HPDE6-E6E7 (cell line): Measurements from ENCODE around the gene SH2D1B.

Source experiments
- DNase-seq: peaks from one replicate; pipeline ENCODE4 v3.0.0; 2011; ENCODE audit warnings: missing footprints; ENCODE audit errors: extremely low spot score

SH2D1B gene

DNA sequence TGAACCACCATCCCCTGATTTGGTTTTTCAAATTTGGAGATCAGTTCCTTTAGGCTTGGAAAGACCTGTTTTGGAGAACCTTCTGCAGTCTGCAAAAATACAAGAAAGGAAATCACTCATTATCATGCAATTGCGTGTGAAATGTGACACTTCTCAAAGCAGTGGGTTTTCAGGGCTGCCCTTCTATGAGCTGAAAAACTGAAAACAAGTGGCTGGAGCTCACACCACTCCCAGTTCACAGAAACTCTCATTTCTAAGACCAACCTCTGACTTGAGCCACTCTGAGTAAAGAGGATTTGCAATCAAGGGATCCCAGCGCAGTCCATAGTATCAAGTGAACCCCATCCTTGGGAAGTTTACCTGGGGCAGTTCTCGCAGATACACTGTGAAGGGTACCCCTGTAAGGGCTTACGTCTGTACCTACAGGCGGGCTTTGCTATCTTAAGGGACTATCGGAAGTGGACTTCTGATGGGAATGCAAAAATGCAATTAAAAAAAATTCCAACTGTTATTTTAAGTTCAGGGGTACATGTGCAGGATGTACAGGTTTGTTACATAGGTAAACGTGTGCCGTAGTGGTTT is 12.8 kb downstream of the SH2D1B start:
- DNase-seq = no peak

DNA sequence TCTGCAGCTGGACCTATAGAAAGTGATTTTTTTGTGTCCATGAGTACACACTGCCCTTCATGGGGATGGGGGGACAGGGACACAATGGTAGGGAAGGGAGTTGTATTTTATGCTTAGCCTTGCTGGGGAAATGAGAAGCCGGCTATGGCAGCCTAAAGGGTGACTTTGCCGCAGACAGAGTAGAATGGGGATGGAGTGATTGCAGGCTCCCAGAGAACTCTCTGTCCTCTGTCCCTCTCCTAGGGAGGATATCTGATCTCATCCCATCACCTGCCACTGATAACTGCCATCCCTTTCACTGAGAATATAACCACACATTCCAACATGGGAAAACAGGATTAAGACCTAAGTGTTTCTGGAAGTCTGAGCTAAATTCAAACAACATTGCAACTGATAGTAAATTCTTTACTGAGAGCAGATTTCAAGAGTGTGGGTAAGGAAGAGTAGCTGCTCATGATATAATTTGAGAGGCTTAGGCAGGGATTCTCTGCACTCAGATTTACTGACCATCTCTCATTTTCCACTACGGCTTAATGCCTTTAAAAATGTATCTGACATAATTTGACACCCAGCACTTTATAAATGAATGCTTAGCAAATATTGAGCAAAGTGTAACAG is 13.9 kb downstream of the SH2D1B start:
- DNase-seq = no peak

DNA sequence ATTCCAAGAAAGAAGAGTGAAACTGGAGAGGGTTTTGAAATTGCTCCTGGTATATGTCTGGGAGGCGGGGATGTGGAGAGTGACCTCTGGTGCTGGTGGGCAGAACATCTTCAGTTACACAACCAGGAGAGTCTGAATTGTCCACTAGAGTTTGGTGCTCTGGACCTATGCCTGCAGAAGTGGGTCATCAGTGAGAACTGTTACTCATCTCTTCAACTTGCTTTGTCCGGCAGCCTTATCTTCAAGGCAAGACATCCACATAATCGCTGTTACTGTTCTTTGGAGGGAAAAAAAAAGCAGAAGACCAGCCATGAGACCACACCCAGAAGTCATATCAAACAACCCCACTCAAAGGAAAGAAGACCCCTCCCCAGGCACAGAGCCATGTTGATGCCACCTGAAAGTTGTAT is 14.9 kb downstream of the SH2D1B start:
- DNase-seq = no peak

DNA sequence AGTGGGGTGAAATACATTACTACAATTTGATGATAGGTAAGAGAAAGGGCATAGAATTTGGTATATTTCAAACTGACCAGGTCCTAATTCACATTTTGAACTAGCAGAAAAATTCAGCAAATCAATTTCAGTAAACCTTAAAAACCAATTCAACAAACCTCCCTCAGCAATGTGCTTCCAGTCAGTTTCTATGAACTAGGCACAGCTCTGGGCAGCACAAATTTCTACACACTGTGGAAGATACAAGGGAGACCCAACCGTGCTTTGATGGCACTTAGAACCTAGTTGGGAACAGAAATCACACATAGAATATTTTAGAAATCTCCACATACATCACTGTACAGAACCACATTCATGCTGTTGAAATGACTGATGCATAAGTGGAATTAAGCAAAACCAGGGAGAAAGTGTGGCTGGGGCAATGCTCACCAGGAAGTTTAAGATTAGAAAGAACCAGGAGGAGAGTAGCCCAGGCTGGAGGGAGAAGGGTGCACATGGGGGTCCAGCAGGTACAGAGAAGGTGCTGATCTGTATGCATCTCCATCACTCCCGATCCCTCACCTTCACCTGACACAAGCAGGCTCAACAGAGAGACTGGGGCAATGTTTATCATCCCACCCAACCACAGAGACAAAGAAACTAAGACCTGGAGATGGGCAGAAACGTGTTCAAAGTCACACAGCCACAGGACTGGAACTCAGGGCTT is 15.6 kb downstream of the SH2D1B start:
- DNase-seq = no peak

DNA sequence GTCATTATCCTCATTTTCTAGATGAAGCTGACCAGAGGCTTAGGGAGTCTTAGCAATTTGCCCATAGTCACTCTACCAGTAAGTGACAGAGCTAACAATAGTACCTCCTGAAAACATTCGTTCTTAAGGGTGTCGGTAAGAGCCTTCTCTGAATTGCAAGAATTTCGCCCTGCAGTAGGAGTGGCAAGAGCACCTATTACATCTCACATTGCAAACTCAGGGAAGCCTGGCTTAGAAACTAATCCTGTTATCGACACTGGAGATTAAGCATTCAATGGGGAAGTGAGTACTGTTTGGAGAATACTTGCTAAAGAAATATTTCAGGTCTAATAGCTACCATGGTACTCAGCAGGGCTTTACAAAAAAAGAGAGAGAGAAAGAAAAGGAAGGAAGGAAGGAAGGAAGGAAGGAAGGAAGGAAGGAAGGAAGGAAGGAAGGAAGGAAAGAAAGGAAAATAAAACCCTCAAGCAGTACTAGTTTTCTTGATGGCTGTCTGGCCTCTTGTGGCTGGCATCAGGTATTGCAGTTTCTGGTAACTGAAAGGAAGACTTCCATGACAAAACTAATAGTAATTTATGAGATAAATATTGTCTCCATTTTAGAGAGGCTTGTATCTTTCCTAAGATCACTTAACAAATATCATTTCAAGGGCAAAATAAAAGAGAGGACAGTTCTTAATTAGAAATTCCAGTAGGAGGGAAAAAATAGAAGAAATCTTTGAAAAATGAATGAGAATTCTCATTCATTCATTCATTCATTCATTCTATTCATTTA is 20.0 kb downstream of the SH2D1B start:
- no peak for DNase-seq

DNA sequence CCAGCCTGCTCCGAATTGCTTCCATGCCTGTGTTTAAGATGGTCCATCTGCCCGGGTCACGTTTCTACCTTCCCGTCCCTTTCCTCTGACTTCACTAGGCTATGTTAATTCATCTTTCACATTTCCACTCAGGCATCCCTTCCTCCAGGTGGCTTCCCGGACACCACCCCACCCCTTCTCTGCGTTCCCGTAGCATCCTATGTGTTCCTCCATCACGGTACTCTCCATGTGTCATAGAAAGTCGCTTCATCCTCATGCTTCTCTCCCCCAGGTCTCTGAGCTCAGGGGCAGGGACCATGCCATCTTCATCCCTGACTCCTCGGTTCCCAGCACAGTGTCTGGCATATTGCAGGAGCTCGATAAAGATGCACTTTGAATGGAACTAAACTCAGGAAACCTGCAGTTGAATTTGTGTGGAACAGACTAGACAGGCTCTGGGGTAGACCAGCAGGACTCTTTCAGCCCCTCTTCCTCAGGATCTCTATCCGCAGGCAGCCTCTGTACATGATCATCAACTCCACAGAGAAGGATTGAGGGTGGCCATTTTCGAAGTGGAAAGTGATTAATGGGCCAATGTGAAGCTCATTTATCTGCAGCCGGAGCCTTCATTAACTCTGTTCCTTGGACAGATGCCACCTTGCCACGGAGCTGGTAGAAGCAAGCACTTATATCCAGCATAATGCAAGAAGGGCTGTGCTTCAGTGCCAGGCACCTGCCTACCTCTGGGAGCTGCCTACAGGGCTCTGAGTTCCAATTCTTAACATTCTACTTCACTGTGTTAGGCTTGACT is 21.3 kb downstream of the SH2D1B start:
- DNase-seq = no peak

DNA sequence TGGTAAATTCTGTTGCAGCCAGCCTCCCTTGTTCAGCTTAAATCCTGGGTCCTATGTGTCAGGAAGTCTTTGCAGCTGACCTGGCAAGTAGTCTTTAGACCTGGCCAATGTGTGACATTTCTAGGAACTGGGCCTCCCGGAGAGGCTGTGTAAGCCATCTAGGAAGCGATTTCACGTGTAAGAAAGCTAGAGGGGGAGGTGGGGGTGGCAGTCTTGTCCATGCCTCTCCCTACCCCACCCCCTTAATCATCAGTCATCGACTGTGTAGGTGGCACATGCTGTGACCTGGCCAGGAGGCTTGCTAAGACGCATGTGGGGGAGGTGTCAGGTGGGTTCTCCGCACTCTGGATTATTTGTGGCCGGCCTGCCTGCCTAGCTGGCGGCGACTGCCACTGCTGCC is 22.0 kb downstream of the SH2D1B start:
- no peak for DNase-seq

DNA sequence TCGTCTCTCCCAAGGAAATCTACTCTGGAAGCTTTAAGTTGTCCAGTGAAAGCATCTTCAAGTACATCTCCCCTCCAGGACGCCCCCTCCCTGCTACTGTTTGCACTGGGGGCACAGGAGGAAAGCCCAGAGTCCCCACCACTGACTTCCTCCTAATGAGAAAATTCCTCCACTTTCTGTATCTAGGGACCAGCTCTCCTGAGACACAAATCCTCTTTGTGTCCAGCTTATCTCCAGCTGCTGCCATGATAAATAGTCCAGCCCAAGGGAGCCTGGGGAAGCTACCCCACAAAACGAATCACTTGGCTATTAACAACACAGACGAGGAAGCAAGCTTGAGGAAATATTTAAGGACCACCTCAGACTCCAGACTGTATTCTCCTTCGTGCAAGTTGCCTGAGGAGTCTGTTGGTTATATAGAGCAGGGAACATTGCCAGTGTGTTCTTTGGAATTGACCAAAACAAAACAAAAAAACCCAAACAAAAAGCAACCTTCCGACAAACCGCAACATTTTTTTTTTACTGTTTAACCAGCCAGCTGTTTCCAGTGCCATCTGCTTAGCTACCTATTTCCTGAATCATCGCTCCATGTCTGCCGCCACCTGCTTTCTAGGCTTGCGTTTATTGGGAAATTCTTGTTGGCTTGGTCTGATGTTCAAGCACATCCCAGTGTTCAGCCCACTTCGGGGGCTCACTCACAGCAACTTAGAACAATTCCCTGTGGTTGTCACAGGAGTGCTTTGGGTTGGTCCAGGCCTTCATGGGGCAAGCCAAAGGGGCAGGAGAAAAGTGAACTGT is 22.7 kb downstream of the SH2D1B start:
- DNase-seq = no peak

DNA sequence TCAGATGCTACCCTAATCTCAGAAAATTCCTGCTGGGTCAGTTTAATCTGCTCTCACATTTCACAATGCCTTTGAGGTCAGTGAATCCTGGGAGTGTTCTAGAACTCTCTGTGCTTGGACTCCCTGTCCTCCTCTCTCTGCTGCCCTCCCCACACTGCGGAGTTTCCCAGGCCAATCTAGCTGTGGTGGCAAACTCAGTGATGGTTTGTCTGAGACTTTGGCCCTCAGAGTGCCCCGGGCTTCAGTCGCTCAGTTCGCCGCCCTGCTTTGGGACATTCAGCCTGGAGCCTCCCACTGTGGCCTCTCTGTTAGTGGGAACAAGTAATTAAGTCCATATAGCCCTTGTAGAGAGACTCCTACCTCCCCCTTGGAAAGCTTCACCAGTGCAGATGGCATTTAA is 23.3 kb downstream of the SH2D1B start:
- no peak for DNase-seq

DNA sequence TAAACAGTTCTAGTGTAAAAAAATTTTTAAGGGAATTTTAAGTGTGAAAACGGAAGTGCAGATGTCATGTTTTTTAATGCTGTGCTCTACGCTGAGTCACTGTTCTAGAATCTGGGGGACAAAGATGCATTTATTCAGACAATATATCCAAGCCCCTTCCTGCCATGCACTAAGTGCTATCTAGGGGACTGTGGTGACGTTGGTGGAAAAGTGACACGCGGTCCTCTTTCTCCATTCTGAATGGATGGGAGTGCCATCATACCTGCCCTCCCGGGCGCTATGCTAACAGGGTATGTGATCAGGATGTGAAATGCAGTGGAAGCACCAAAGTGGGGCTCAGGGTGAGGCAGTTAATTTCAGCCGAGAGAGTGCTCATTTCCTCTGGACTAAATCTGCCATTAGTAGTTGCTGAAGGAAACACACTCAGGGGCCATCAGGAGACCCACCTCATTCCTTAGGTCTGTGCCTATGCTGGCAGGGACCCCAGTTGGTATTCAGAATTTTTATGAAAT is 23.8 kb downstream of the SH2D1B start:
- no peak for DNase-seq

DNA sequence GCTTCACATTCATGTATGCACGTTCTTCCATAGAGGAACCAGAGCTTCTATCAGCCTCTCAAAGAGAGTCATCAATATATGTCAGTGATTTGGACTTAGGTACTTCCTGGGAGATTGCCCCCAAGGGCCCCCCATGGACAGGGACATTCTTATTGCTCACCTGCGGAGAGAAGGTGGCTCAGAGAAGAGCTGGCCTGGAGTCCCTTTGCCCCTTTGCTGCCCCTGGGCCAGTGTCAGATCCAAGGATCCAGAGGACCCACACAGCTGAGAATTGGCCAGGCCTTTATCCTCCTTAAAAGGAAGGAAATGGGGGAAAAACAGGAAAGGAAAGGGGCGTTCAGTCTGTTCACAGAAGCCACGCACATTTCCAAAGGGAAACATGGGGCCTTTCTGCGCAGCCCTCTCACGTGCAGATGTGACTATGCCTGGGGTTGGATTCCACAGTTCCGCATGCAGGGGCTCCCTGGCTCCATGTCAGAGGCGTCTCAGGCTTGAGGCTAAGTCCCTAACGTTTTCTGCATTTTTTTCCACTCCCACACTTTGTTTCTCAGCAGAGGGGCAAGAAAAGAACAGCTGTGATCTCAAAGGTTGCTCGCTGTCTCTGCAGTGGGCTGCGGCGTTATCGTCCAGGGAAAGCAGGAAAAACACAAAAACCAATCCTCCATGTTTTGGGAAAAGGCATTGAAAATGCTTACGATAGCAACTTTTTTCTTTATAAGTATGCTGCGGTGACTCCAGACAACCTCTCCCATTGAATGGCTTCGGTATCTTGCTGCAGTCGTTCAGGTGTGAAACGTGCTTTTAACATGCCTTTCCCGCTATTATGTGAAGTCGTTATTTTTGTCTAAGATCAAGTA is 24.5 kb downstream of the SH2D1B start:
- no peak for DNase-seq

DNA sequence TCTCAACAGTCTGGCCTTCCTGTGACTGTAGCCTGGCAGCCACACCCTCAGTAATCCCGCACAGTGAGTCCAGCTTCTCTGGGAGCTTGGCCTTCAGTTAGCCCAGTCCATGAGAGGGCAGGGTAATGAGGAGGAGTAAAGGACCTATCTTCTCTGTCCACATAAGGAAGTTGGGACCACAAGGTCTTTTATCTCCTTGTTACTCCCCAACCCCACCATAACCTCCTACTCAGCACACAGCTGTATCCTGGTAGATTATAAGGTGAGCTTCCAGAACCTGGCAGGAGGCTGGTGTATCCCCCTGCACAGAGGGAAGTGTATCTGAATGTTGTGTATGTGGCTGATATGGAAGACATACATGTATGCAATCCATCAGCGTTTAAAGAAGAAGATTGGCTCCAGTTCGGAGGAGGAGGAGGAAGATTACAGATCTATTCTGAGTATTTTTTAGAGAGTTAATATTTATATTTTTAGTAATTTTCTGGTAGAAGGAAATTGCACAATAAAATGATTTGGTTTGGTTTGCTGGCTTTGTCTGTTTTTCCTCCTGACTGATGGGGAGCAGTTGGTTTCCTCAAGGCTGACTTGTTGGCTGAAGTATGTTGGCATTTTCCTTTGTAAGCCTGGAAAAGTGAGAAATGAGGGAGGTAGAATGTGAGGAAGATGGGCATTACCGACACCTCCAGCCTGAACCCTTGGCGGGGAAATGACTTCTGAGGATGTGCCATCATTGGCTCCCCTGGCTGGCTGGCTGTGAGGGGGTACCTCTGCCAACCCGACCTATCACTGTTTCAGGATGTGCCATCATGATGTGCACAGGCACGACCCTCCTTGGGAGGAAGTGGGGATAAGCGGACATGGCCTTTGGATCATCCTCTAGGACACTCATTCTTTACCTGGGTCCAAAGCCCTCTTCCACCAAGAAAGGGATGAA is 25.4 kb downstream of the SH2D1B start:
- no peak for DNase-seq

DNA sequence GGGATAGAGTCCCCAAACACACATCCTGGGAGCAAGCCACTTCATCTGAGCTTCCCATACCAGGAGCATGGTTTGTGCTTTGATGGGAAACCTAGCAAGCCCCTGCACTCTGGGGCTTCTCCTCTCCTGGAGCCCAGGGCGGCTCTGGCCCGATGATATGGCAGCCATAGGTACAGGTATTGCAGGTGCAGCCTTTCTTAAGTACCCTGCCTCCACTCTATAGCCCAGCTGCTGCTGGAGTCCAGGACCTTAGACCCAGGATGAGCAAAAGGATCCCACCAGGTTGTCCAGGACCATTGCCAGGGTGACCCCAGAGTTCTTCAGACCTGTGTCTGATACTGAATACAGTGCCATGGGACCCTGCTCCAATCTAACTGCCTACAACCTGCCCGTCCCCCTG is 26.2 kb downstream of the SH2D1B start:
- DNase-seq = no peak

DNA sequence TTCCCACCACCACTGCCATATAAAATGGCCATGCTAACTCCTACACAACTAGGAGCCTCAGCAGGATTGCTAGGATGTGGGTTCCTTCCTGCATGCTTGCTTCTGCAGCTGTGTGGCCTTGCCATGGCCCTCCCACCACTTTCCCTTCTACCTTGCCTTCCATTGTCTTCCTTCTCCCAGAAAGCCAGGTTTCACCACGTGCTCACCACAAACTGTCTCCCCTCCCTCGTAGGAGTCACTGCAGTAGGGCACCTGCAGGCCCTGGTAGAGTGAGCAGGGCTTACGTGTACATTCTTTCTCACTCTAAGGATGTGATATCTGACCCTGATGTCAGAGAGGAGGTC is 26.7 kb downstream of the SH2D1B start:
- DNase-seq = no peak

DNA sequence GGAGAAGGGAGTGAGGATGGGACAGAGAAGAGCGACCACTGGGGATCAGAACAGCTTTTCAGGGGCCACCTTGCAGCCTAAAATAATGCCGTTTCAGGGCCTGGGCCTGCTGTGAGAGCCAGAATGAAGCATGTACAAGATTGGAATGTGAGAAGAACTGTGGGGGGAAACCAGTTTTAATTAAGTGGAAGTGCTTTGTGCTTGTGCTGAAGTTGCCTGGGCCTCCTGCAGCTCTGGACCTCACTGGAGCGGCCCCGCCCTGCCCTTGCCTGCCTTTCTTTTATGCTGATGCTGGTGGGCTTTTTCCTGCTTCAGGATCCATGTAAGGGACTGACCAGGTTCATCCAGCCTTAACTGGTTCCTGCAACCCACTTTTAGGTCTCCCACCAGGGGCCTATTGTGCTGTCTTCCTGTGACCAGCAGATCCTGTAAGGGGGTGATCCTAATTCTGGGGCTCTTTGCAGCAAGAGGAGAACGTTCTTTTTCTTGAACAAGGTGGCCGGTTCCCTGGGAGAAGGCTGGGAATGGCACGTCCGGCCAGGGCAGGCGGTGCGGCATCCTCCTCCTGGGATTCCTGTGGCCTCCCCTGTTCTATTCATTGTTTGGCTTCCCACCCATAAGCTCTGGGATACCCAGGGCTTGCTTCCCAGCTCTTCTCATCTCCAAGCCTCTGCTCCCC is 27.2 kb downstream of the SH2D1B start:
- no peak for DNase-seq

DNA sequence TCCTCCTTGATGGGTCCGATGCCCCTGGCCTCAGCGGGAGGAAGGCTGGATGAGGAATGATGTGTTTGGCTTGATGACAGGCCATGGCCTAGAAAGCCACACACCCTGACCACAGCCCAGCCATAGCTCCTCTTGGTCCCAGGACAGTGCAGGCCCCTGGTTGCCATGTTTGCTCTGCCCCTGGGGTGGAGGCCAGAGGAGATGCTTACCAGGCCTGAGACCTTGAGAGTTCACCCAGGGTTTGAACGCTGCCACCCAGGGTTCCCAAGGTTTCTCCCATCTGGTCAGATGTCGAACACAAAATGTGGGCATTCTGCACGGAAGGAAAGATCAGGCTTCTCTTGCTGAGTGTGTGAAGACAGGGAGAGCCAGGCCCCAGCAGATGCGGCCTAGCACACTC is 27.8 kb downstream of the SH2D1B start:
- no peak for DNase-seq

DNA sequence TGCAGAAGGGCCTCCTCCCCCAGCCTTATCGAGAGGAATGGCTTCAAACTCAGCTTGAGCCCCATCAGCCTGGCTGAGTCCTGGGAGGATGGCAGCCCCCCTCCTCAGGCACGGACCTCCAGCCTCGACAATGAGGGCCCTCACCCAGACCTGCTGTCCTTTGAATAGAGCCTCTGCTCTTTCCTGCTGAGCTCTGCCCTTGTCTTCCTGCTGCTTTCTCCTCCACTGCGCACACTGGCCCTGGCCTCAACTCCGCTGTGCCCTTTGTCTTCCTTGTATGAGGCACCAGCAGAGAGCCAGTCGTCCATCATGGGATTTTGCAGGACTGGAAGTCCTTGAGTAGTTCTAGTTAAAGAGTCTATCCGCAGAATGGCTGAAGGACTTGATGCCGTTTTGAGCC is 28.4 kb downstream of the SH2D1B start:
- no peak for DNase-seq

DNA sequence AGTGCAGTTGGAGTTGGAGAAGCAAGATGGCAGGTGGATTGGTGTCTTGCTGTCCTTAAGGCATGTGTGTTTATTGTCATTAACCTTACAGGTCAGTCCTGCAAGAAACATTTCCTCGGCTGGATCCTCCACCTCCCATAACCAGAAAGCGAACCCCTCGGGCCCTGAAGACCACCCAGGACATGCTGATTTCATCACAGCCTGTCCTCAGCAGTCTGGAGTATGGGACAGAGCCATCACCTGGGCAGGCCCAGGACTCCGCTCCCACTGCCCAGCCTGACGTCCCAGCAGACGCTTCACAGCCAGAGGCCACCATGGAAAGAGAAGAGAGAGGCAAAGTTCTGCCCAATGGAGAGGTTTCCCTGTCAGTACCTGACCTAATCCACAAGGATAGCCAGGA is 28.8 kb downstream of the SH2D1B start:
- DNase-seq = no peak
